ENCODE results near the gene SPPL2A. TPM values are rescaled to one million over a fixed set of nuclear protein-coding genes. Genes with fewer than 3 reads are reported as not detected.

Gene SPPL2A
- total RNA-seq, 1 donor from 2014 or later = 97.4 TPM

- no peak for ATAC-seq
- DNase-seq = no peak
- intact Hi-C loops (cut with micrococcal nuclease) = no loop called here
These were observed 11.5 kb upstream of the SPPL2A start for GRCh38 chr15:50777042-50777441.

- no peak for ATAC-seq
- intact Hi-C loops (cut with micrococcal nuclease) = no loop called here
- no peak for DNase-seq
These were observed 8.9 kb upstream of the SPPL2A start for GRCh38 chr15:50774450-50774849.

- DNase-seq = no peak
- ATAC-seq = no peak
- intact Hi-C loops (cut with micrococcal nuclease) = no loop called here
These were observed 7.9 kb upstream of the SPPL2A start for GRCh38 chr15:50773389-50773788.

GRCh38 chr15:50767332-50767861, 1.9 kb upstream of the SPPL2A start:
- intact Hi-C loops (cut with micrococcal nuclease) = no loop called here
- DNase-seq (peak; percentile 62), ATAC-seq (peak; percentile 71)

- intact Hi-C loops (cut with micrococcal nuclease) = no loop called here
- ATAC-seq = peak; percentile 1
- DNase-seq = no peak
These were observed 878 bp downstream of the SPPL2A start for GRCh38 chr15:50764461-50765194.

GRCh38 chr15:50758712-50759205, 6.7 kb downstream of the SPPL2A start:
- DNase-seq = no peak
- intact Hi-C loops (cut with micrococcal nuclease) = loop anchor here (10.0 kb wide), 2 partner anchors 84 to 116 kb away; no protein-coding TSS in a partner anchor

GRCh38 chr15:50753463-50753862, 12.0 kb downstream of the SPPL2A start:
- intact Hi-C loops (cut with micrococcal nuclease) = loop anchor here (10.0 kb wide), 2 partner anchors 79 to 121 kb away; no protein-coding TSS in a partner anchor
- no peak for DNase-seq
- ATAC-seq = no peak

More at GRCh38 chr15:50758712-50759205, 6.7 kb downstream of the SPPL2A start:
- ATAC-seq = no peak

- no peak for ATAC-seq
- intact Hi-C loops (cut with micrococcal nuclease) = loop anchor here (10.0 kb wide), 2 partner anchors 77 to 123 kb away; no protein-coding TSS in a partner anchor
- DNase-seq = no peak
These were observed 14.1 kb downstream of the SPPL2A start for GRCh38 chr15:50751394-50751793.

GRCh38 chr15:50750227-50750705, 15.2 kb downstream of the SPPL2A start:
- ATAC-seq = no peak
- intact Hi-C loops (cut with micrococcal nuclease) = loop anchor here (10.0 kb wide), 2 partner anchors 75 to 125 kb away; no protein-coding TSS in a partner anchor
- no peak for DNase-seq

GRCh38 chr15:50747523-50747922, 18.0 kb downstream of the SPPL2A start:
- intact Hi-C loops (cut with micrococcal nuclease) = no loop called here
- ATAC-seq (no peak), DNase-seq (no peak)

- intact Hi-C loops (cut with micrococcal nuclease) = no loop called here
- DNase-seq (no peak), ATAC-seq (no peak)
These were observed 20.9 kb downstream of the SPPL2A start for GRCh38 chr15:50744601-50745000.

- peak; percentile 43 for ATAC-seq
- intact Hi-C loops (cut with micrococcal nuclease) = no loop called here
- DNase-seq = no peak
These were observed 24.6 kb downstream of the SPPL2A start for GRCh38 chr15:50740955-50741354.

GRCh38 chr15:50736823-50737222, 28.7 kb downstream of the SPPL2A start:
- intact Hi-C loops (cut with micrococcal nuclease) = no loop called here
- no peak for DNase-seq
- ATAC-seq = no peak

GRCh38 chr15:50735156-50735555, 30.4 kb downstream of the SPPL2A start:
- no peak for ATAC-seq
- intact Hi-C loops (cut with micrococcal nuclease) = no loop called here
- no peak for DNase-seq

GRCh38 chr15:50726315-50726714, 39.2 kb downstream of the SPPL2A start:
- DNase-seq (no peak), ATAC-seq (no peak)
- intact Hi-C loops (cut with micrococcal nuclease) = no loop called here

GRCh38 chr15:50718700-50719125, 46.8 kb downstream of the SPPL2A start:
- intact Hi-C loops (cut with micrococcal nuclease) = no loop called here
- DNase-seq (no peak), ATAC-seq (peak; percentile 45)

GRCh38 chr15:50712018-50712417, 53.5 kb downstream of the SPPL2A start:
- ATAC-seq (peak; percentile 9), DNase-seq (no peak)
- intact Hi-C loops (cut with micrococcal nuclease) = no loop called here

GRCh38 chr15:50710585-50710984, 54.9 kb downstream of the SPPL2A start:
- intact Hi-C loops (cut with micrococcal nuclease) = no loop called here
- DNase-seq = no peak
- ATAC-seq = peak; percentile 88

GRCh38 chr15:50707878-50708427, 57.6 kb downstream of the SPPL2A start:
- peak; percentile 60 for ATAC-seq
- intact Hi-C loops (cut with micrococcal nuclease) = no loop called here
- no peak for DNase-seq

- intact Hi-C loops (cut with micrococcal nuclease) = no loop called here
- no peak for DNase-seq
- no peak for ATAC-seq
These were observed 62.7 kb downstream of the SPPL2A start for GRCh38 chr15:50702762-50703334.
